Fibroblast of the aortic adventitia (primary cell): Measurements from ENCODE around the gene FRY. TPM values are rescaled to one million over a fixed set of nuclear protein-coding genes. Genes with fewer than 3 reads are reported as not detected.
A peak's percentile ranks its signal among the peaks of the same experiment; 100 is the strongest.

ENCODE experiments used
- DNase-seq: peaks from one replicate; pipeline ENCODE4 v3.0.0-alpha.2; 2010; ENCODE audit warnings: low read depth
- H3K4me3 ChIP-seq: 2 replicates; pipeline ENCODE4 v1.5.1; 2011; ENCODE audit warnings: low read depth, mild to moderate bottlenecking, control low read depth, low read length, moderate library complexity
- CTCF ChIP-seq: IDR thresholded peaks from 2 replicates; pipeline ENCODE4 v1.5.1; 2011; ENCODE audit warnings: mild to moderate bottlenecking, low read length, control low read depth, inconsistent platforms; ENCODE audit not compliant: insufficient read depth
- total RNA-seq: library from RNA; depleted of rRNA; stranded (reverse); fragments of >200 nt; gene quantifications from 2 replicates; pipeline ENCODE4 v1.2.3, GENCODE V29; 2012; ENCODE audit warnings: low replicate concordance

The FRY gene
- total RNA-seq, 1 donor = 4.3 TPM

DNA sequence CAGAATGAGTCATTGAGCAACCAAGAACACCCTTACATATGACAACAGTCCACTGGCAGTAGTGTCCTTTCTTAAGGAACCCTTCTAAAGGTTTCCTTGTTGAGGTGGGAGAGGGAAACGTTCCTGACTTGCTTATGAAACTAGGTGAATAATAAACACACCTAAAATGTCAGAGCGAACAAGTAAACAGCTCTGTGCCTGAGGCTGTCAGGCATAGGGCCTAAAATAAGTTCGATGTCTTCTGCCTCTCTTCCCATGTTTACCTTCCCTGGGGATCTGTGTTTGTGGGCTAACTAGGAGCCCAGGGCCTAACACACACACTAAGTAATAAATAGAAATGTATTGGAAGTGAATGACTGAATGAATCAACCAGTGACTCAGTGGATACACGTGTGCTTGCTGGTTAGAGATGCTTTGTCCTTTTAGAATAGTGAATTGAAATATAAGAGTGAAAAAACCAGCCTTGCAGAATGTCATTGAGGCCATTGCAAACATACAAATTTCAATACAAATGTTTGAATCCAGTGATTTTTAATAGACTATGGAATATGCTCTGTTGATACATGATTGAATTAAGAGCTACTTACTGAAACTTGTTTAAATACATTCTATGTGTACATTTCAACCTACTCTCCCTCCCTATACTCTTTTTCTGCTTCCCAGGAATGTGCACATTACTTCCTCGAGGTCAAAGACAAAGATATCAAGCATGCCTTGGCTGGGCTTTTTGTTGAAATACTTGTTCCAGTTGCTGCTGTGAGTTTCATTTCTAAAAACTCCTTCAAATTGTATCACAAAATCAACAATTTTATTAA lies 102.9 kb downstream of the FRY start:
- no peak for TF ChIP-seq CTCF
- H3K4me3 ChIP-seq = no peak overlapping the region
- DNase-seq = peak; percentile 31

- peak; percentile 31 for DNase-seq
- no peak for TF ChIP-seq CTCF
- no peak overlapping the region for H3K4me3 ChIP-seq
Measured at GRCh38 chr13:32135056-32135390, 103.4 kb downstream of the FRY start.

DNA sequence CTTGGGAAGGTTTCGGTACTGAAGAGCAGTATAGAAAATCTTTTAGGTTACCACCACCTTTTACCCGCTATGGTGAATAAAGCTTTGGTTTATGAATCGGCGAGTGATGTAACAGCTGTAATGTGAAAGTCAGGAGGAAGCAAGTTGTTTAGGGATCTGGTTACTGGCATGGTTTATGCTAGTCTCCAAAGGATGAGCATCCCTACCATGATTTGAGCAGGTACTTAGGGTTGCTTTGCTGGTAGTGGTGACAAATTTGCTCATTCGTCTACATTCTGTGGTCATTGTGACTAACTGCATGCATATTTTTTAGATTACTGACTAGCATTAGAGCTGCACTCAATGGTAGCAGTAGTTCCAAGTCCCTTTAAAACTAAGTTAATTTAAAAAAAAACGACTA lies 104.1 kb downstream of the FRY start:
- no peak for TF ChIP-seq CTCF
- peak; percentile 21 for DNase-seq
- H3K4me3 ChIP-seq = no peak overlapping the region

DNA sequence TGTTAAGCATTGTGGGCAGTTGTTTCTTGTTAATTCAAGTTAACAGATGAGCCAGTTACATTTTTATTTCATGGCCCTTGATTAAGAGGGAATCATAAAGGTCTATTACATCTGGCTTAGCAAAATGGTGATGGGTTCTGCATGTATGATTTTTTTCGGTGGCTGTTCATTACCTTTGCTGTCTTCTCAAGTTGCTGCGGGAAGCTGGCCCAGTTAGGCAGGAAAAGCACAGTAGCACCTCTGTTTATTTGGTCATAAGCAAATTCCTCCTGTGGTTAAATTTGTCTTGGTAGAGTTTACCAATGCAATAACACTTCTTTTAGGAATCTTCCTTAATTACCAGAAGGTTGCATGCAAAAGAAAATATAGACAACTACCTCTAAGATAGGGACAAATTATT lies 104.5 kb downstream of the FRY start:
- DNase-seq = no peak
- H3K4me3 ChIP-seq = no peak overlapping the region
- TF ChIP-seq CTCF = no peak

DNA sequence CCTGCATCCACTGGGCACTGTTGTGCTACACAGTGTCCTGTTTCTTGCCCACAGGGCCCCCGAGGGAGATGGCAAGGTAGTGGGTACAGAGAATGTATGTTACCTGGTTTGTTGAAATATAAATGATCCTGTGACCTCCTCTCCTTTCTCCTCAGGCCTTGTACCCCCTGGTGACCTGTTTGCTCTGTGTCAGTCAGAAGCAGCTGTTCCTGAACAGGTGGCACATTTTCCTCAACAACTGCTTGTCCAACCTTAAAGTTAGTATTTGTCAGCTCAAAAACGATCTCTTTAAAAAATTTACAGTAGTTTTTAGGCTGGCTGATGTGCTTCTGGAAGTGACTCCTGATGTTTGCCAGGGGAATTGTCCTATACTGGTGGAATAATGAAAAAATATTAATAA lies 105.1 kb downstream of the FRY start:
- no peak for TF ChIP-seq CTCF
- no peak for DNase-seq

DNA sequence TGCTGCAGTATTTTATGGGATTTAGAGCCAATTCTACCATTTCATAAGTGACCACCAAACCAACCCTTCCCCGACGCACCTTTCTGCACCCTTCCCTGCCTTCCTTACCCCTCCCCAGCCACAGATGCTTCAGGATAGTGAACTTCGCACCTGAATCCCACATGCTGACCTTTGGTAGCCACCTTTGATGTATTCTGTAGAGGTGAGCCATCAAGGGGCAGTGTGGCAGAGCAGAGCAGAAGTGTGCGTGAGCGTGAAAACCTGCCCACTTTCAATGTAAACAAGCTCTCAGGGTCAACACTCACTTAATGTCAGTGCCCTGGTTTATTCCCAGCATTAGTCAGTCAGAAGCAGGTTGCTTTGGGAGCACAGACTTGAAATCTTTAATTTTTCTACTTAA lies 107.7 kb downstream of the FRY start:
- H3K4me3 ChIP-seq = no peak overlapping the region
- no peak for DNase-seq
- no peak for TF ChIP-seq CTCF

More for the DNA sequence above, 105.1 kb downstream of the FRY start:
- H3K4me3 ChIP-seq = no peak overlapping the region

DNA sequence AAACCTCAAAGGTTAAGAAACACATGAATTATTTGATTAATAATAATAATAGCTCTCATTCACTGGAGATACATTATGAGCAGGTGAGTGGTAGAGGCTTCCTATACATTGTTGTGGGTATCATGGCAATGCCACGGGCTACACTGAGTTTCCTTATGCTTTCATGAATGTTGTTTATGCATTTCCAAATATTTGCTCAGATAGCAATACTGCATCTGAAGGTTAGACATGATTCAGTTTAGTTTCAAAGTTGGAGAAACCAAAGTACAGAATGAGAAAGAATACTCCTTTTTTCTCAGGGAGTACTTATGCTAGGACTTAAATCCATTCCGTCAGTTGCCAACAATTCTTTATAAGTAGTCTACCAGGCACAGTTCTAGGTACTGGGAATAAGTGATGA lies 108.5 kb downstream of the FRY start:
- TF ChIP-seq CTCF = no peak
- no peak overlapping the region for H3K4me3 ChIP-seq

More for the DNA sequence above, 108.5 kb downstream of the FRY start:
- no peak for DNase-seq
